Smooth muscle cell (in vitro differentiated cells): ENCODE measurements around the gene FARS2. TPM values are rescaled to one million over a fixed set of nuclear protein-coding genes. Genes with fewer than 3 reads are reported as not detected.

Experiments used
- DNase-seq: peaks from one replicate; lab custom pipeline; 2025; ENCODE audit not compliant: unreplicated experiment; lab: John Stamatoyannopoulos, UW
- H2AFZ ChIP-seq: fragments of 200-600 bp; sonication (generic); 2 replicates; pipeline ENCODE4 v1.6.0; 2016; ENCODE audit warnings: antibody characterized with exemption, low read depth, mild to moderate bottlenecking
- H3F3A ChIP-seq: fragments of 200-600 bp; sonication (generic); 2 replicates; pipeline ENCODE4 v1.6.0; 2017; ENCODE audit warnings: antibody characterized with exemption, low read depth
- H3K27ac ChIP-seq: fragments of 200-600 bp; sonication (generic); 2 replicates; pipeline ENCODE4 v1.5.1; 2016; ENCODE audit warnings: low read depth, mild to moderate bottlenecking
- H3K27me3 ChIP-seq: fragments of 200-600 bp; sonication (generic); 2 replicates; pipeline ENCODE4 v1.6.1; 2016; ENCODE audit warnings: low read depth, mild to moderate bottlenecking
- H3K36me3 ChIP-seq: fragments of 200-600 bp; sonication (generic); 2 replicates; pipeline ENCODE4 v1.5.1; 2016; ENCODE audit warnings: low read depth
- H3K4me1 ChIP-seq: fragments of 200-600 bp; sonication (generic); 2 replicates; pipeline ENCODE4 v1.5.1; 2016; ENCODE audit warnings: low read depth
- H3K4me2 ChIP-seq: fragments of 200-600 bp; sonication (generic); 2 replicates; pipeline ENCODE4 v1.6.0; 2016; ENCODE audit warnings: mild to moderate bottlenecking
- H3K4me3 ChIP-seq: fragments of 200-600 bp; sonication (generic); 2 replicates; pipeline ENCODE4 v1.5.1; 2016; ENCODE audit warnings: mild to moderate bottlenecking
- H3K79me2 ChIP-seq: fragments of 200-600 bp; sonication (generic); 2 replicates; pipeline ENCODE4 v1.6.0; 2016; ENCODE audit warnings: low read depth, mild to moderate bottlenecking
- H3K9ac ChIP-seq: fragments of 200-600 bp; sonication (generic); 2 replicates; pipeline ENCODE4 v1.6.0; 2016; ENCODE audit warnings: low read depth
- H3K9me3 ChIP-seq: fragments of 200-600 bp; sonication (generic); replicated peaks from 2 replicates; pipeline ENCODE4 v1.5.1; 2016; ENCODE audit warnings: low read depth
- H4K20me1 ChIP-seq: fragments of 200-600 bp; sonication (generic); 2 replicates; pipeline ENCODE4 v1.6.0; 2016; ENCODE audit warnings: low read depth
- CTCF ChIP-seq: fragments of 200-600 bp; sonication (generic); IDR thresholded peaks from 2 replicates; pipeline ENCODE4 v1.5.1; 2017; ENCODE audit warnings: borderline replicate concordance, mild to moderate bottlenecking, antibody characterized with exemption; ENCODE audit not compliant: insufficient read depth, poor library complexity, severe bottlenecking
- WGBS: methylation state at CpG from one replicate; pipeline ENCODE4 v1.1.7; 2016; ENCODE audit warnings: low lambda C conversion rate; 5-methylcytosine and 5-hydroxymethylcytosine counted together
- polyA plus RNA-seq: library from polyadenylated mRNA; unstranded; fragments of >200 nt; fragmentation: Nextera tagmentation; extraction: Ambion mirVana; gene quantifications from 2 replicates; pipeline ENCODE4 v1.2.1, GENCODE V29; 2016
- total RNA-seq: library from RNA; depleted of rRNA; stranded (reverse); fragments of >200 nt; gene quantifications from 2 replicates; pipeline ENCODE4 v1.2.3, GENCODE V29; 2014

The FARS2 gene
- total and polyA plus RNA-seq, 2 experiments from 2014 or later = 9.6 to 13.2 TPM

GRCh38 chr6:5384276-5384675 lies 123.0 kb downstream of the FARS2 start:
- Histone ChIP-seq H3K4me2 (no peak overlapping the region), H3K4me3 (no peak overlapping the region), H3K4me1 (no peaks in the 10 kb centered on the region), H3K27me3 (no peaks in the 10 kb centered on the region), H4K20me1 (peaks cover 71% of the 10 kb centered on the region), H3K27ac (no peak overlapping the region), H3K79me2 (peaks cover 11% of the 10 kb centered on the region), H3K9me3 (no peaks in the 10 kb centered on the region), H3F3A (no peaks in the 10 kb centered on the region), H3K36me3 (no peaks in the 10 kb centered on the region), H3K9ac (no peak overlapping the region), H2AFZ (no peak overlapping the region)
- 94% methylated on average over 7 of the region's 7 CpGs for WGBS
- no peak for TF ChIP-seq CTCF
- DNase-seq = no peak

GRCh38 chr6:5388326-5388725 lies 127.0 kb downstream of the FARS2 start:
- Histone ChIP-seq H3K36me3 (no peaks in the 10 kb centered on the region), H3K4me3 (no peak overlapping the region), H3F3A (no peaks in the 10 kb centered on the region), H2AFZ (no peak overlapping the region), H4K20me1 (peaks cover 72% of the 10 kb centered on the region), H3K79me2 (peaks cover 15% of the 10 kb centered on the region), H3K9ac (no peak overlapping the region), H3K9me3 (no peaks in the 10 kb centered on the region), H3K27me3 (no peaks in the 10 kb centered on the region), H3K27ac (no peak overlapping the region), H3K4me2 (no peak overlapping the region), H3K4me1 (no peaks in the 10 kb centered on the region)
- DNase-seq = no peak
- TF ChIP-seq CTCF = no peak
- WGBS = 95% methylated on average over 3 of the region's 3 CpGs

GRCh38 chr6:5389086-5389745 lies 127.9 kb downstream of the FARS2 start:
- no peaks in the 10 kb centered on the region for H3K36me3 ChIP-seq
- peaks cover 72% of the 10 kb centered on the region for H4K20me1 ChIP-seq
- peaks cover 15% of the 10 kb centered on the region for H3K79me2 ChIP-seq
- no peaks in the 10 kb centered on the region for H3F3A ChIP-seq
- no peak for DNase-seq
- no peak overlapping the region for H3K4me2 ChIP-seq
- no peaks in the 10 kb centered on the region for H3K9me3 ChIP-seq
- H2AFZ ChIP-seq = no peak overlapping the region
- H3K4me3 ChIP-seq = no peak overlapping the region
- no peak for TF ChIP-seq CTCF
- H3K9ac ChIP-seq = no peak overlapping the region
- H3K4me1 ChIP-seq = no peaks in the 10 kb centered on the region
- 87% methylated on average over 6 of the region's 6 CpGs for WGBS
- H3K27me3 ChIP-seq = no peaks in the 10 kb centered on the region
- H3K27ac ChIP-seq = no peak overlapping the region

GRCh38 chr6:5390177-5390576 lies 128.9 kb downstream of the FARS2 start:
- WGBS = 90% methylated on average over 3 of the region's 3 CpGs

More at GRCh38 chr6:5390177-5390576, 128.9 kb downstream of the FARS2 start:
- Histone ChIP-seq H3K9ac (no peak overlapping the region), H3K27ac (no peak overlapping the region), H3K4me1 (no peaks in the 10 kb centered on the region), H3K4me3 (no peak overlapping the region), H3K36me3 (no peaks in the 10 kb centered on the region), H3K27me3 (no peaks in the 10 kb centered on the region), H3K79me2 (peaks cover 15% of the 10 kb centered on the region), H2AFZ (no peak overlapping the region), H4K20me1 (peaks cover 69% of the 10 kb centered on the region), H3F3A (no peaks in the 10 kb centered on the region), H3K9me3 (no peaks in the 10 kb centered on the region), H3K4me2 (no peak overlapping the region)
- DNase-seq = no peak
- TF ChIP-seq CTCF = no peak
